ENCODE measurements around the gene SLC25A25. TPM values are rescaled to one million over a fixed set of nuclear protein-coding genes. Genes with fewer than 3 reads are reported as not detected.

Gene SLC25A25
- total and polyA plus RNA-seq, 9 of the 15 experiments (the other 6 are each of a cell fraction or from before 2014, with no cell fraction given), result 0.07 to 35.9 (median 23.2) TPM

DNA sequence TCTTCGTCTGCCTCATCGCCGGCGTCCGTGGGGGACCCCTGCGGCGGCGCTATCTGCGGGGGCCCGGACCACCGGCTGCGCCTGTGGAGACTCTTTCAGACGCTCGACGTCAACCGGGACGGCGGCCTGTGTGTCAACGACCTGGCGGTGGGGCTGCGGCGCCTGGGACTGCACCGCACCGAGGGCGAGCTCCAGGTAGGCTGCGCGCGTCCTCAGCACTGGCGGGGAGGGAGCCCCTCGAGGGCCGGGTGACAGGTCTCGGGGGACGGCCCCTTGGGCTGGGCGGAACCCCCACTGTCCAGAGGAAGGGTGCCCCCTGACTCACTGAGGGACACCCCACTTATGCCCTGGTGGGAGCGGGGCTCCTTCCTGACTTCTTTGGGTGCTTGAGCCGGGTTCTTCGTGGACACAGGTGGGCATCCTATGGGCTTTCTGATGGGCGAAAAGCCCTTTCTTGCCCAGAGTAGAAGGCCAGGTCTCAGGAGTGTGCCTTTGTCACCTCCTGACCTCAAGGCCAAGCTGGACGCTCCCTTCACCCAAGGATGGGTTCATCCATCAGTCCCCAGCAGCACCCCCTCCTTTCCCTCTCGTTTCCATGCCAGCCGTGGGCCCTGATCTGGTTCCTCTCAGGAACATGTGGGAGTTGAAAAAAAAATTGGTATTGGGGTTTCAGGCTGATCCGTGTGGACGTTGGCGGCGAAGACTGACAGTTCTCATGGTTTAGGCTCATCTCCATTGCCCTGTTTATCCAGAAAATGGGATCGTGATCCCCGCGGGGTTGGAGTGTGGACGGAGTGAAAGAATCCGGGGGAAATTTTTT, 564 bp downstream of the SLC25A25 start (continued):
- no peak for TF ChIP-seq SMAD2 (IDR thresholded peaks at IDR 0.05; ENCODE audit: low read depth, low read length)
- no peak for TF ChIP-seq HOXB6 (CRISPR knock-in tag; IDR thresholded peaks at IDR 0.05; ENCODE audit: borderline replicate concordance)
- no peak for TF ChIP-seq CHD2 (IDR thresholded peaks at IDR 0.05; ENCODE audit: low read depth, low read length)
- no peak for TF ChIP-seq SRSF3 (IDR thresholded peaks at IDR 0.05; ENCODE audit: insufficient read depth, low read length)
- TF ChIP-seq, protein P1, sequence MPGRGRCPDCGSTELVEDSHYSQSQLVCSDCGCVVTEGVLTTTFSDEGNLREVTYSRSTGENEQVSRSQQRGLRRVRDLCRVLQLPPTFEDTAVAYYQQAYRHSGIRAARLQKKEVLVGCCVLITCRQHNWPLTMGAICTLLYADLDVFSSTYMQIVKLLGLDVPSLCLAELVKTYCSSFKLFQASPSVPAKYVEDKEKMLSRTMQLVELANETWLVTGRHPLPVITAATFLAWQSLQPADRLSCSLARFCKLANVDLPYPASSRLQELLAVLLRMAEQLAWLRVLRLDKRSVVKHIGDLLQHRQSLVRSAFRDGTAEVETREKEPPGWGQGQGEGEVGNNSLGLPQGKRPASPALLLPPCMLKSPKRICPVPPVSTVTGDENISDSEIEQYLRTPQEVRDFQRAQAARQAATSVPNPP (IDR thresholded peaks at IDR 0.05; ENCODE audit: borderline replicate concordance, insufficient read depth, insufficient read length), result no peak
- no peak for TF ChIP-seq LEF1 (IDR thresholded peaks at IDR 0.05)
- no peak for TF ChIP-seq ZNF134 (CRISPR knock-in tag; conservative IDR thresholded peaks at IDR 0.05)
- no peak for TF ChIP-seq PHF8 (IDR thresholded peaks at IDR 0.05; ENCODE audit: borderline replicate concordance, low read length)
- TF ChIP-seq RBFOX2 (IDR thresholded peaks at IDR 0.05; ENCODE audit: low read depth, low read length), result peak; percentile 82
- no peak for TF ChIP-seq NCOA6 (IDR thresholded peaks at IDR 0.05)
- TF ChIP-seq, protein P2, sequence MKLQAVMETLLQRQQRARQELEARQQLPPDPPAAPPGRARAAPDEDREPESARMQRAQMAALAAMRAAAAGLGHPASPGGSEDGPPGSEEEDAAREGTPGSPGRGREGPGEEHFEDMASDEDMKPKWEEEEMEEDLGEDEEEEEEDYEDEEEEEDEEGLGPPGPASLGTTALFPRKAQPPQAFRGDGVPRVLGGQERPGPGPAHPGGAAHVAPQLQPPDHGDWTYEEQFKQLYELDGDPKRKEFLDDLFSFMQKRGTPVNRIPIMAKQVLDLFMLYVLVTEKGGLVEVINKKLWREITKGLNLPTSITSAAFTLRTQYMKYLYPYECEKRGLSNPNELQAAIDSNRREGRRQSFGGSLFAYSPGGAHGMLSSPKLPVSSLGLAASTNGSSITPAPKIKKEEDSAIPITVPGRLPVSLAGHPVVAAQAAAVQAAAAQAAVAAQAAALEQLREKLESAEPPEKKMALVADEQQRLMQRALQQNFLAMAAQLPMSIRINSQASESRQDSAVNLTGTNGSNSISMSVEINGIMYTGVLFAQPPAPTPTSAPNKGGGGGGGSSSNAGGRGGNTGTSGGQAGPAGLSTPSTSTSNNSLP (IDR thresholded peaks at IDR 0.05; ENCODE audit: borderline replicate concordance, low read depth, low read length), result no peak
- no peak for TF ChIP-seq ZNF263 (CRISPR knock-in tag; IDR thresholded peaks at IDR 0.05; ENCODE audit: borderline replicate concordance)
- no peak for TF ChIP-seq BACH1 (tag; IDR thresholded peaks at IDR 0.05)
- TF ChIP-seq SETDB1 (IDR thresholded peaks at IDR 0.05; ENCODE audit: low read length), result no peak
- no peak for TF ChIP-seq CHD4 (IDR thresholded peaks at IDR 0.05; ENCODE audit: insufficient read depth, insufficient replicate concordance, low read depth, low read length, poor library complexity, severe bottlenecking)
- TF ChIP-seq ZNF717 (CRISPR knock-in tag; IDR thresholded peaks at IDR 0.05), result no peak
- TF ChIP-seq, protein P3, sequence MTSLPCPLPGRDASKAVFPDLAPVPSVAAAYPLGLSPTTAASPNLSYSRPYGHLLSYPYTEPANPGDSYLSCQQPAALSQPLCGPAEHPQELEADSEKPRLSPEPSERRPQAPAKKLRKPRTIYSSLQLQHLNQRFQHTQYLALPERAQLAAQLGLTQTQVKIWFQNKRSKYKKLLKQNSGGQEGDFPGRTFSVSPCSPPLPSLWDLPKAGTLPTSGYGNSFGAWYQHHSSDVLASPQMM (CRISPR knock-in tag; IDR thresholded peaks at IDR 0.05), result no peak
- no peak for TF ChIP-seq ZNF24 (IDR thresholded peaks at IDR 0.05)
- no peak for TF ChIP-seq POLR2AphosphoS2 (IDR thresholded peaks at IDR 0.05; ENCODE audit: low read length)
- TF ChIP-seq NCOA1 (IDR thresholded peaks at IDR 0.05; ENCODE audit: low read depth), result no peak
- TF ChIP-seq KAT2B (IDR thresholded peaks at IDR 0.05; ENCODE audit: low read depth, low read length), result no peak
- TF ChIP-seq BDP1 (IDR thresholded peaks at IDR 0.05; ENCODE audit: insufficient read depth, insufficient read length), result no peak
- no peak for TF ChIP-seq HCFC1 (IDR thresholded peaks at IDR 0.05; ENCODE audit: low read depth, low read length)
